Measurements from ENCODE around the gene WNT3A. TPM values are rescaled to one million over a fixed set of nuclear protein-coding genes. Genes with fewer than 3 reads are reported as not detected.

The WNT3A gene
- total and polyA plus RNA-seq, 2 experiments from 2014 or later: 0.07 to 0.65 TPM

- no peaks in the 10 kb centered on the region for H4K20me1 ChIP-seq (replicated peaks; ENCODE audit: insufficient read depth)
- peaks cover 4% of the 10 kb centered on the region; the same call in 1 of the 2 replicates for H3K4me1 ChIP-seq (ENCODE audit: insufficient read depth)
- no peak overlapping the region for H3K4me2 ChIP-seq
- ATAC-seq: no peak
- no peak overlapping the region for H2AFZ ChIP-seq
- no peak for DNase-seq (ENCODE audit: low spot score)
- peaks cover 7% of the 10 kb centered on the region; the same call in 2 of the 3 replicates for H3K4me1 Mint-ChIP-seq
- no peak overlapping the region for H3K27ac ChIP-seq (ENCODE audit: low read depth)
- no peak overlapping the region for H3K4me3 ChIP-seq
- peaks cover 61% of the 10 kb centered on the region for H3K27me3 ChIP-seq (ENCODE audit: insufficient read depth)
- TF ChIP-seq STAT1 (IDR thresholded peaks at IDR 0.05; ENCODE audit: unreplicated experiment): no peak
- TF ChIP-seq JUNB (IDR thresholded peaks at IDR 0.05; ENCODE audit: unreplicated experiment): no peak
- TF ChIP-seq ZNF331 (CRISPR knock-in tag; IDR thresholded peaks at IDR 0.05; ENCODE audit: low read depth): no peak
- TF ChIP-seq EZH2phosphoT487 (IDR thresholded peaks at IDR 0.05; ENCODE audit: unreplicated experiment): no peak
- no peak for TF ChIP-seq ZNF462 (CRISPR knock-in tag; IDR thresholded peaks at IDR 0.05)
- no peak for TF ChIP-seq EZH2 (IDR thresholded peaks at IDR 0.05; ENCODE audit: low read depth, unreplicated experiment)
- no peak overlapping the region; the same call in 2 of the 3 replicates for H3K4me3 Mint-ChIP-seq
- H3K36me3 ChIP-seq (ENCODE audit: insufficient read depth): no peaks in the 10 kb centered on the region
- no peaks in the 10 kb centered on the region for H3F3A ChIP-seq (replicated peaks; ENCODE audit: low read depth)
- H3K9me2 ChIP-seq (ENCODE audit: insufficient read depth): no peaks in the 10 kb centered on the region
- no peaks in the 10 kb centered on the region for H3K79me2 ChIP-seq (replicated peaks; ENCODE audit: insufficient read depth)
- peaks cover 3% of the 10 kb centered on the region; the same call in 2 of the 3 replicates for H3K9me3 Mint-ChIP-seq
- H3K36me3 Mint-ChIP-seq (ENCODE audit: low read depth): no peaks in the 10 kb centered on the region; the same call in 2 of the 3 replicates
- H3K27me3 Mint-ChIP-seq (ENCODE audit: insufficient read depth, low read depth, poor library complexity): peaks cover 55% of the 10 kb centered on the region
- H3K27ac Mint-ChIP-seq: no peak overlapping the region
Observed at GRCh38 chr1:228013935-228014930, 7.4 kb downstream of the WNT3A start.

All from GM23338 (cell line).